Kidney epithelial cell (primary cell): ENCODE data around the gene MPPED1. TPM values are rescaled to one million over a fixed set of nuclear protein-coding genes. Genes with fewer than 3 reads are reported as not detected.

ENCODE experiments used
- DNase-seq: peaks from one replicate; pipeline ENCODE4 v3.0.0-alpha.2; 2010; ENCODE audit warnings: low read depth
- H3K27me3 ChIP-seq: 2 replicates; pipeline ENCODE4 v1.6.0; 2011; ENCODE audit warnings: low read length; ENCODE audit not compliant: control insufficient read depth, insufficient read depth
- H3K36me3 ChIP-seq: 2 replicates; pipeline ENCODE4 v1.5.1; 2011; ENCODE audit warnings: low read length; ENCODE audit not compliant: control insufficient read depth, insufficient read depth
- H3K4me3 ChIP-seq: 2 replicates; pipeline ENCODE4 v1.5.1; 2011; ENCODE audit warnings: low read depth, mild to moderate bottlenecking, control low read depth, low read length
- CTCF ChIP-seq: IDR thresholded peaks from 2 replicates; pipeline ENCODE4 v1.5.1; 2011; ENCODE audit warnings: mild to moderate bottlenecking, moderate library complexity, low read length, control low read depth, inconsistent platforms; ENCODE audit not compliant: insufficient read depth, poor library complexity, severe bottlenecking
- total RNA-seq: library from RNA; depleted of rRNA; stranded (reverse); fragments of >200 nt; gene quantifications from 2 replicates; pipeline ENCODE4 v1.2.3, GENCODE V29; 2015

Gene MPPED1
- total RNA-seq, 1 donor from 2014 or later: not detected

GRCh38 chr22:43479962-43480361 is 68.1 kb downstream of the MPPED1 start:
- H3K4me3 ChIP-seq: no peak overlapping the region
- no peak for TF ChIP-seq CTCF
- H3K36me3 ChIP-seq: no peaks in the 10 kb centered on the region
- H3K27me3 ChIP-seq: no peaks in the 10 kb centered on the region
- DNase-seq: no peak

- no peak for TF ChIP-seq CTCF
- no peaks in the 10 kb centered on the region for H3K27me3 ChIP-seq
- no peak overlapping the region for H3K4me3 ChIP-seq
- no peaks in the 10 kb centered on the region for H3K36me3 ChIP-seq
- no peak for DNase-seq
These were observed 69.9 kb downstream of the MPPED1 start for GRCh38 chr22:43481568-43482317.

- no peak for TF ChIP-seq CTCF
- no peak for DNase-seq
- H3K36me3 ChIP-seq: no peaks in the 10 kb centered on the region
- H3K27me3 ChIP-seq: no peaks in the 10 kb centered on the region
- no peak overlapping the region for H3K4me3 ChIP-seq
These were observed 70.5 kb downstream of the MPPED1 start for GRCh38 chr22:43482318-43482625.

DNA sequence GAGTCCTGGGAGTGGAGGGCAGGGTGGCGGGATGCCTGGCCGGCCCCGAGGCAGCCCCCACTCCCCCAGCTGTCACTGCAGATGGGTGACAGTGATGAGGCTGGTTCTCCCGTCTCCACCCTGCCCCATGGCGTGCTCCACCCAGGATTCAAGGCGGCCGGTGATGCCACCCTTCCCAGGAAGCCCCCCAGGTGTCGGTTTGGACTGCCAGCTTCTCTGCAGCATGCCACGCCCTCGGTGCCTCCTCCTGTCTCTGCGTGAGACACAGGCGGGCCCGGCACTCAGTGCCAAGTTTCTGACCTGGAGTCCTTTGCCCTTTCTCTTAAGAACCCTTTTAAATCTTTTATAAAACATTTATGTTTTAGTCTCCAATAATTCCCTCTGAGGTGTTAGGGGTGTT is 71.5 kb downstream of the MPPED1 start:
- no peak overlapping the region for H3K4me3 ChIP-seq
- no peaks in the 10 kb centered on the region for H3K27me3 ChIP-seq
- no peak for TF ChIP-seq CTCF
- no peaks in the 10 kb centered on the region for H3K36me3 ChIP-seq
- no peak for DNase-seq

DNA sequence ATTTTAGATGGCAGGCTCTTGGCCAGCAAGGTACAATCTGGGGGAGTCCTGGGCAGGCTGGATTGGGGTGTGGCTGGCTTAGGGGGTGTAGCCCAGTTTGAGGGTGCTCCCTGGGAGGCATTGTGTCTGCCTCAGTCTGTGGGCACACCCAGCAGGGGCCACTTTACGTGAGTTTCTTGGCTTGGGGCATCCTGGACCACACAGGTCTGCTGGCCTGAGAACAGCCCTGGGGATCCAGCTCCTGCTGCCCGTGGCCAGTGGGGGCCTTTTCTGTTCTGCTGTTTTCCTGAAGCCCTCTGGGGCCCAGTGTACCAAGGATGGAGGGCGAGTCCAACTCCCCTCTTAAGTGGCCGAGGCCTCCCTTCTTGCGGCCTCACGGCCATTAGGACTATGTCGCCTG is 71.9 kb downstream of the MPPED1 start:
- H3K36me3 ChIP-seq: no peaks in the 10 kb centered on the region
- DNase-seq: no peak
- no peak for TF ChIP-seq CTCF
- no peak overlapping the region for H3K4me3 ChIP-seq
- H3K27me3 ChIP-seq: no peaks in the 10 kb centered on the region

- TF ChIP-seq CTCF: no peak
- no peak overlapping the region for H3K4me3 ChIP-seq
- H3K27me3 ChIP-seq: no peaks in the 10 kb centered on the region
These were observed 72.4 kb downstream of the MPPED1 start for GRCh38 chr22:43484227-43484626.

More at GRCh38 chr22:43484227-43484626, 72.4 kb downstream of the MPPED1 start:
- no peaks in the 10 kb centered on the region for H3K36me3 ChIP-seq
- no peak for DNase-seq
